GM12878 (cell line): ENCODE results near the gene LCA5. TPM values are rescaled to one million over a fixed set of nuclear protein-coding genes. Genes with fewer than 3 reads are reported as not detected.

Experiments used
- ATAC-seq: fragments of 200-7000 bp; cut with Tn5 transposase; 3 replicates; pipeline ENCODE4 v1.9.1; 2020; ENCODE audit warnings: mild to moderate bottlenecking, moderate library complexity
- BruUV-seq: library from RNA; stranded (reverse); fragments of 400-500 nt; replicated peaks from 2 replicates; lab custom pipeline; 2021; lab: Mats Ljungman, UMichigan
- CTCF ChIA-PET: fragments of 300-600 bp; sonication (Branson Sonifier 250); formaldehyde crosslinking; extraction: SDS; loops from one replicate; lab custom pipeline; 2021; ENCODE audit warnings: inconsistent platforms; lab: Yijun Ruan, JAX
- POLR2A ChIA-PET: fragments of 350-600 bp; formaldehyde crosslinking; extraction: SDS; loops from one replicate; lab custom pipeline; 2021; ENCODE audit warnings: inconsistent platforms; lab: Charles Lee
- RAD21 ChIA-PET: fragments of 300-600 bp; sonication (Branson Sonifier 250); formaldehyde crosslinking; loops from one replicate; lab custom pipeline; 2023; ENCODE audit warnings: antibody characterized with exemption; ENCODE audit not compliant: unreplicated experiment; lab: Charles Lee
- SMC1A ChIA-PET: fragments of 300-600 bp; sonication (Branson Sonifier 250); formaldehyde crosslinking; loops from one replicate; lab custom pipeline; 2023; ENCODE audit not compliant: unreplicated experiment, uncharacterized antibody; lab: Charles Lee
- DNase-seq: peaks from one replicate; pipeline ENCODE4 v3.0.0-alpha.2; 2011; ENCODE audit warnings: low read depth, low spot score
- FAIRE-seq: peaks from 3 replicates; lab custom pipeline; 2011; peaks lifted over from hg19 to GRCh38; lab: Jason Lieb, UNC
- H2AFZ ChIP-seq: 2 replicates; pipeline ENCODE4 v1.6.0; 2011; ENCODE audit warnings: low read depth, low read length, control low read depth; ENCODE audit not compliant: control insufficient read depth
- H3K27ac ChIP-seq: 2 replicates; pipeline ENCODE4 v1.5.1; 2011; ENCODE audit warnings: control low read depth; ENCODE audit not compliant: control insufficient read depth, insufficient read depth
- H3K27me3 ChIP-seq, 2 experiments: replicated peaks in 1 of 2; 2 replicates each; pipeline versions ENCODE4 v1.6.0 to v1.6.1; 2011; ENCODE audit warnings: low read length in 1 of 2; ENCODE audit not compliant: control insufficient read depth in 2 of 2, insufficient read depth in 2 of 2
- H3K36me3 ChIP-seq, 2 experiments: 2 replicates each; pipeline ENCODE4 v1.5.1; 2011; ENCODE audit warnings: low read length in 1 of 2; ENCODE audit not compliant: control insufficient read depth in 2 of 2, insufficient read depth in 2 of 2
- H3K4me1 ChIP-seq: 2 replicates; pipeline ENCODE4 v1.6.1; 2011; ENCODE audit warnings: mild to moderate bottlenecking, low read length, moderate library complexity, mixed read lengths; ENCODE audit not compliant: control insufficient read depth, insufficient read depth
- H3K4me2 ChIP-seq: 2 replicates; pipeline ENCODE4 v1.6.0; 2011; ENCODE audit warnings: control low read depth; ENCODE audit not compliant: control insufficient read depth, insufficient read depth
- H3K4me3 ChIP-seq: fragments of 200-600 bp; sonication (generic); 2 replicates; pipeline ENCODE4 v1.5.1; 2016
- H3K79me2 ChIP-seq: 2 replicates; pipeline ENCODE4 v1.6.0; 2011; ENCODE audit warnings: low read length; ENCODE audit not compliant: control insufficient read depth, insufficient read depth
- H3K9ac ChIP-seq: 2 replicates; pipeline ENCODE4 v1.8.0; 2011; ENCODE audit warnings: low read length, control low read depth, mixed read lengths; ENCODE audit not compliant: control insufficient read depth, insufficient read depth
- H3K9me3 ChIP-seq: replicated peaks from 3 replicates; pipeline ENCODE4 v1.5.1; 2011; ENCODE audit warnings: mild to moderate bottlenecking, low read length; ENCODE audit not compliant: control insufficient read depth, insufficient read depth
- H4K20me1 ChIP-seq: 2 replicates; pipeline ENCODE4 v1.6.0; 2011; ENCODE audit not compliant: control insufficient read depth, insufficient read depth
- CHD4 ChIP-seq: fragments of 200-600 bp; sonication (generic); IDR thresholded peaks from 2 replicates; pipeline ENCODE4 v1.6.1; 2016; ENCODE audit warnings: mild to moderate bottlenecking
- CUX1 ChIP-seq: IDR thresholded peaks from 2 replicates; pipeline ENCODE4 v1.6.1; 2012; ENCODE audit warnings: improper control_type of control experiment, low read depth, low read length; ENCODE audit not compliant: insufficient replicate concordance
- GABPA ChIP-seq: IDR thresholded peaks from 2 replicates; pipeline ENCODE4 v1.6.1; 2014; ENCODE audit warnings: antibody characterized with exemption, low read depth, mild to moderate bottlenecking, inconsistent platforms
- MTA3 ChIP-seq: IDR thresholded peaks from 2 replicates; pipeline ENCODE4 v1.6.1; 2012; ENCODE audit warnings: low read length, inconsistent platforms, borderline replicate concordance
- NFYA ChIP-seq: IDR thresholded peaks from 2 replicates; pipeline ENCODE4 v1.6.1; 2011; ENCODE audit warnings: low read depth, mild to moderate bottlenecking, low read length, improper control_type of control experiment, borderline replicate concordance
- NRF1 ChIP-seq: conservative IDR thresholded peaks from 2 replicates; pipeline ENCODE4 v1.6.1; 2011; ENCODE audit warnings: mild to moderate bottlenecking, low read depth, low read length, improper control_type of control experiment
- REST ChIP-seq: IDR thresholded peaks from 2 replicates; pipeline ENCODE4 v1.6.1; 2012; ENCODE audit warnings: mild to moderate bottlenecking, low read depth, low read length
- TBL1XR1 ChIP-seq: IDR thresholded peaks from 2 replicates; pipeline ENCODE4 v1.6.1; 2012; ENCODE audit warnings: low read depth, low read length, improper control_type of control experiment
- in situ Hi-C: fragments of 300-500 bp; cut with MboI; formaldehyde crosslinking; loops from 9 replicates; pipeline ENCODE4 v1.14.3; 2018; ENCODE audit warnings: mixed read lengths
- intact Hi-C: fragments of 100-400 bp; cut with micrococcal nuclease; formaldehyde crosslinking; loops from one replicate; pipeline ENCODE4 v1.14.2; 2022; ENCODE audit not compliant: unreplicated experiment
- polyA plus RNA-seq, 11 experiments: library from polyadenylated mRNA; depleted of rRNA in 4 of 11; unstranded in 6 of 11; stranded (reverse) in 5 of 11; fragments of >200 nt; fragmentation: Nextera tagmentation in 4 of 11; fragmentation: Illumina TruSeq in 1 of 11; extraction: Ambion mirVana in 4 of 11; extraction: Trizol in 1 of 11; gene quantifications; 1 replicate in 1 of 11; 2 replicates in 10 of 11; pipeline versions ENCODE4 v1.2.1 to v1.2.3, GENCODE V29; 2011 to 2016; ENCODE audit warnings: inconsistent platforms in 2 of 11, missing spikeins in 2 of 11, low read depth in 1 of 11
- total RNA-seq, 4 experiments: library from RNA; depleted of rRNA in 3 of 4; stranded (reverse); fragments of >200 nt in 3 of 4; fragmentation: Illumina TruSeq in 1 of 4; extraction: Trizol in 1 of 4; gene quantifications; 2 replicates each; pipeline versions ENCODE4 v1.2.1 to v1.2.3, GENCODE V29; 2013 to 2021

The LCA5 gene
- total and polyA plus RNA-seq, 10 of the 15 experiments (the other 5 are each of a cell fraction or from before 2014, with no cell fraction given), result 0.13 to 0.45 (median 0.27) TPM

GRCh38 chr6:79441192-79441591, 96.0 kb downstream of the LCA5 start:
- in situ Hi-C loops, result no loop called here
- Histone ChIP-seq H4K20me1 (no peaks in the 10 kb centered on the region), H3K27ac (no peak overlapping the region), H3K36me3 (no peaks in the 10 kb centered on the region), H3K4me3 (no peak overlapping the region), H3K9me3 (no peaks in the 10 kb centered on the region; the same call in 2 of the 3 replicates), H3K79me2 (no peaks in the 10 kb centered on the region), H3K9ac (no peak overlapping the region), H2AFZ (no peak overlapping the region), H3K4me2 (no peak overlapping the region), H3K4me1 (no peaks in the 10 kb centered on the region), H3K27me3 (no peaks in the 10 kb centered on the region)
- ChIA-PET RAD21 (no interaction called here), CTCF (no interaction called here), SMC1A (interaction anchor here (1.1 to 1.4 kb wide), 2 partner anchors 8 to 18 kb away, joined by 3 to 4 read pairs; no protein-coding TSS in a partner anchor), POLR2A (no interaction called here)
- intact Hi-C loops, result no loop called here
- BruUV-seq, result no TSS peak
- FAIRE-seq (no peak), ATAC-seq (no peak), DNase-seq (no peak)
- TF ChIP-seq CUX1 (no peak), NFYA (no peak), TBL1XR1 (no peak), NRF1 (no peak), REST (no peak), GABPA (no peak), MTA3 (no peak), CHD4 (no peak)
